K562 (cell line): Measurements from ENCODE around the gene IL5. TPM values are rescaled to one million over a fixed set of nuclear protein-coding genes. Genes with fewer than 3 reads are reported as not detected.

Source experiments
- ATAC-seq: fragments of 200-7000 bp; cut with Tn5 transposase; 3 replicates; pipeline ENCODE4 v1.9.1; 2020; ENCODE audit warnings: moderate library complexity
- BruUV-seq: library from RNA; stranded (reverse); fragments of 400-500 nt; replicated peaks from 2 replicates; lab custom pipeline; 2021; lab: Mats Ljungman, UMichigan
- CTCF ChIA-PET: fragments of 300-600 bp; formaldehyde crosslinking; extraction: SDS; loops from one replicate; lab custom pipeline; 2021; ENCODE audit warnings: low intra/inter-chr PET ratio; lab: Yijun Ruan, JAX
- POLR2A ChIA-PET: fragments of 300-600, 350-650 bp; sonication (Branson Sonifier 250); formaldehyde crosslinking; extraction: SDS; loops from one replicate; lab custom pipeline; 2021; ENCODE audit warnings: antibody characterized with exemption, inconsistent platforms; lab: Yijun Ruan, JAX
- DNase-seq, 4 experiments: peaks; one replicate each; pipeline versions ENCODE4 v3.0.0 to v3.0.0-alpha.2; 2011 to 2018; ENCODE audit warnings: low spot score in 3 of 4, mixed read lengths in 3 of 4; ENCODE audit errors: extremely low read depth in 1 of 4
- FAIRE-seq: peaks from 2 replicates; lab custom pipeline; 2011; peaks lifted over from hg19 to GRCh38; lab: Jason Lieb, UNC
- H2AFZ ChIP-seq: 2 replicates; pipeline ENCODE4 v1.6.0; 2011; ENCODE audit warnings: low read depth, low read length, control low read depth, inconsistent platforms
- H3K27ac ChIP-seq: fragments of 200-600 bp; 3 replicates; pipeline ENCODE4 v1.8.0; 2011; ENCODE audit warnings: low read depth, mild to moderate bottlenecking, control low read depth, inconsistent platforms, low read length, moderate library complexity, mixed read lengths; ENCODE audit errors: extremely low read depth
- H3K27me3 ChIP-seq, 2 experiments: fragments of 300-600 bp in 1 of 2; 2 replicates in 1 of 2; 3 replicates in 1 of 2; pipeline versions ENCODE4 v1.6.0 to v1.8.0; 2011; ENCODE audit warnings: inconsistent platforms in 2 of 2, low read length in 2 of 2, mild to moderate bottlenecking in 1 of 2, mixed read lengths in 1 of 2, moderate library complexity in 1 of 2; ENCODE audit not compliant: control insufficient read depth in 2 of 2, insufficient read depth in 2 of 2
- H3K36me3 ChIP-seq: fragments of 300-600 bp; 3 replicates; pipeline ENCODE4 v1.8.0; 2011; ENCODE audit warnings: mild to moderate bottlenecking, low read length, inconsistent platforms; ENCODE audit not compliant: control insufficient read depth, insufficient read depth
- H3K4me1 ChIP-seq, 2 experiments: fragments of 200-600 bp in 1 of 2; replicated peaks in 1 of 2; 2 replicates in 1 of 2; 3 replicates in 1 of 2; pipeline versions ENCODE4 v1.5.1 to v1.8.0; 2011; ENCODE audit warnings: inconsistent platforms in 2 of 2, low read length in 2 of 2, mild to moderate bottlenecking in 1 of 2, mixed read lengths in 1 of 2, moderate library complexity in 1 of 2; ENCODE audit not compliant: control insufficient read depth in 2 of 2, insufficient read depth in 2 of 2
- H3K4me2 ChIP-seq: 2 replicates; pipeline ENCODE4 v1.6.1; 2011; ENCODE audit warnings: low read length, control low read depth, inconsistent platforms, mixed read lengths; ENCODE audit not compliant: insufficient read depth
- H3K4me3 ChIP-seq: fragments of 200-600 bp; sonication (generic), shearing (Covaris generic); 2 replicates; pipeline ENCODE4 v1.5.1; 2016; ENCODE audit warnings: control low read depth, inconsistent platforms
- H3K79me2 ChIP-seq: fragments of 200-600 bp; 3 replicates; pipeline ENCODE4 v1.8.0; 2011; ENCODE audit warnings: low read length, inconsistent platforms; ENCODE audit not compliant: control insufficient read depth, insufficient read depth
- H3K9ac ChIP-seq, 2 experiments: 2 replicates each; pipeline versions ENCODE4 v1.6.0 to v1.6.1; 2011; ENCODE audit warnings: low read depth in 2 of 2, low read length in 2 of 2, control low read depth in 1 of 2, inconsistent platforms in 1 of 2, mild to moderate bottlenecking in 1 of 2, mixed read lengths in 1 of 2; ENCODE audit not compliant: insufficient read depth in 1 of 2
- H3K9me1 ChIP-seq: one replicate; pipeline ENCODE4 v1.6.0; 2011; ENCODE audit warnings: inconsistent platforms, mild to moderate bottlenecking, low read length, moderate library complexity; ENCODE audit not compliant: control insufficient read depth, insufficient read depth
- H3K9me3 ChIP-seq: replicated peaks from 2 replicates; pipeline ENCODE4 v1.5.1; 2011; ENCODE audit warnings: low read depth, low read length, inconsistent platforms; ENCODE audit not compliant: control insufficient read depth, insufficient read depth
- H4K20me1 ChIP-seq: replicated peaks from 2 replicates; pipeline ENCODE4 v1.6.1; 2011; ENCODE audit warnings: low read length, inconsistent platforms, mixed read lengths; ENCODE audit not compliant: control insufficient read depth, insufficient read depth
- ARNT ChIP-seq, 2 experiments: fragments of 450-650 bp; IDR thresholded peaks; 2 replicates each; pipeline ENCODE4 v1.6.1; 2016; ENCODE audit warnings: mild to moderate bottlenecking in 1 of 2
- CCAR2 ChIP-seq: fragments of 200-400 bp; formaldehyde crosslinking; IDR thresholded peaks from 2 replicates; pipeline ENCODE4 v1.6.1; 2017; ENCODE audit warnings: mild to moderate bottlenecking, low read depth, low read length
- KDM2B ChIP-seq: fragments of 250-450 bp; sonication (Bioruptor Pico); IDR thresholded peaks from 2 replicates; pipeline ENCODE4 v1.8.0; 2021; ENCODE audit warnings: mild to moderate bottlenecking, moderate library complexity
- KLF1 ChIP-seq: fragments of 450-650 bp; IDR thresholded peaks from 2 replicates; pipeline ENCODE4 v1.6.1; 2016; ENCODE audit warnings: missing genetic modification characterization, missing compliant biosample characterization
- MTA2 ChIP-seq: fragments of 450-650 bp; IDR thresholded peaks from 2 replicates; pipeline ENCODE4 v1.6.1; 2016; ENCODE audit warnings: low read depth
- NCOA1 ChIP-seq: fragments of 450-650 bp; IDR thresholded peaks from 2 replicates; pipeline ENCODE4 v1.6.1; 2016; ENCODE audit warnings: low read depth
- SMC3 ChIP-seq: conservative IDR thresholded peaks from 2 replicates; pipeline ENCODE4 v1.6.1; 2011; ENCODE audit warnings: low read depth, low read length, improper control_type of control experiment; ENCODE audit not compliant: insufficient read depth
- TBL1XR1 ChIP-seq, 2 experiments: IDR thresholded peaks; 2 replicates each; pipeline ENCODE4 v1.6.1; 2012; ENCODE audit warnings: improper control_type of control experiment in 2 of 2, low read length in 2 of 2, mild to moderate bottlenecking in 1 of 2
- TCF3 ChIP-seq: sonication (generic); formaldehyde crosslinking; IDR thresholded peaks from 2 replicates; pipeline ENCODE4 v1.4.0; 2020; ENCODE audit warnings: mild to moderate bottlenecking, missing genetic modification reagents
- YY1 ChIP-seq, 3 experiments: IDR thresholded peaks; 2 replicates each; pipeline ENCODE4 v1.6.1; 2011; ENCODE audit warnings: low read length in 2 of 3, mild to moderate bottlenecking in 2 of 3, moderate library complexity in 2 of 3, borderline replicate concordance in 1 of 3, control low read depth in 1 of 3, low read depth in 1 of 3; ENCODE audit not compliant: insufficient read depth in 3 of 3, insufficient replicate concordance in 2 of 3, control insufficient read depth in 1 of 3, insufficient read length in 1 of 3; ENCODE audit errors: extremely low read depth in 1 of 3
- ZC3H4 ChIP-seq: sonication (generic); formaldehyde crosslinking; IDR thresholded peaks from 2 replicates; pipeline ENCODE4 v1.9.0; 2021; ENCODE audit warnings: missing genetic modification reagents, borderline replicate concordance
- ZNF551 ChIP-seq: fragments of 250-450 bp; sonication (Bioruptor Pico); IDR thresholded peaks from 2 replicates; pipeline ENCODE4 v1.5.0; 2021; ENCODE audit warnings: mild to moderate bottlenecking, moderate library complexity
- ZNF766 ChIP-seq: fragments of 200-800 bp; sonication (Bioruptor generic); conservative IDR thresholded peaks from 2 replicates; pipeline ENCODE4 v1.6.1; 2016; ENCODE audit warnings: missing genetic modification characterization, missing compliant biosample characterization
- ZNF830 ChIP-seq: fragments of 250-450 bp; sonication (Bioruptor Pico); IDR thresholded peaks from 2 replicates; pipeline ENCODE4 v1.5.0; 2021; ENCODE audit warnings: mild to moderate bottlenecking
- WGBS: fragments of 100-300 bp; shearing (Covaris generic); methylation state at CpG from one replicate; pipeline ENCODE4 v1.1.6; 2016; ENCODE audit warnings: low coverage, mixed read lengths; ENCODE audit not compliant: insufficient coverage; ENCODE audit errors: missing lambda C conversion rate; 5-methylcytosine and 5-hydroxymethylcytosine counted together
- in situ Hi-C: fragments of 300-500 bp; cut with MboI; formaldehyde crosslinking; loops from 4 replicates; pipeline ENCODE4 v1.15.0; 2018; ENCODE audit warnings: inconsistent platforms, mixed read lengths
- intact Hi-C: fragments of 100-400 bp; cut with micrococcal nuclease; formaldehyde crosslinking; loops from 2 replicates; pipeline ENCODE4 v1.14.2; 2022
- polyA plus RNA-seq, 8 experiments: library from polyadenylated mRNA; depleted of rRNA in 4 of 8; stranded (reverse) in 5 of 8; unstranded in 3 of 8; fragments of >200 nt; fragmentation: Nextera tagmentation in 2 of 8; fragmentation: Illumina TruSeq in 1 of 8; extraction: Ambion mirVana in 2 of 8; extraction: Trizol in 1 of 8; gene quantifications; 2 replicates each; pipeline versions ENCODE4 v1.2.1 to v1.2.3, GENCODE V29; 2011 to 2014; ENCODE audit warnings: inconsistent platforms in 1 of 8, missing spikeins in 1 of 8
- total RNA-seq, 7 experiments: library from RNA; depleted of rRNA in 6 of 7; stranded (reverse); fragments of >200 nt in 6 of 7; fragmentation: Illumina TruSeq in 2 of 7; extraction: Trizol in 2 of 7; gene quantifications; 2 replicates each; pipeline versions ENCODE4 v1.2.1 to v1.2.3, GENCODE V29; 2011 to 2021; ENCODE audit warnings: low replicate concordance in 1 of 7
- TF ChIP-seq, protein P1 (sequence below), 2 experiments: IDR thresholded peaks in 1 of 2; conservative IDR thresholded peaks in 1 of 2; 2 replicates each; pipeline ENCODE4 v1.6.1; 2016; ENCODE audit warnings: low read depth in 2 of 2, mild to moderate bottlenecking in 1 of 2, missing compliant biosample characterization in 1 of 2, missing genetic modification characterization in 1 of 2, moderate library complexity in 1 of 2
- TF ChIP-seq, protein P2 (sequence below): fragments of 150-350 bp; conservative IDR thresholded peaks from 2 replicates; pipeline ENCODE4 v1.6.1; 2014; ENCODE audit warnings: low read length

Gene IL5
- total and polyA plus RNA-seq, 9 of the 15 experiments (the other 6 are each of a cell fraction or from before 2014, with no cell fraction given), result 0.44 TPM; not detected in 8

DNA sequence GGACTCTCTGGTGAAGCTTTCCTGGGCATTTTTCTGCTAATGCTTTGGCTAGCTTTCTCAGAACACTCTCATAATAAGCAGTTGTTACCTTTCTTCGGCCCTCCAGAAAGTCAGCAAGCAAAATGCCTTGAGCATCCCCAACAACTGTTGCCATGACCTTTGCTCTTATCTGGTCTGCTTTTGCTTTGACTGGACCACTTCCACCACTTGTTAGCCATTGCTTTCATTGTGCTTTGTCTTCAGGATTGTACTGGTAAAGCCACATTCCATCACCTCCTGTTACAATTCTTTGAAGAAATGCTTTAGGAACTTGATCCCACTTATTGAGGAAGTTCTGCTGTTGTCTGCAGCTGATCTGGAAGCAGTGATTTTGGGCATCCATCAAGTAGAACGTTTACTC, 49.2 kb upstream of the IL5 start:
- intact Hi-C loops, result loop anchor here (5.0 kb wide), 2 partner anchors 65 to 230 kb away; no protein-coding TSS in a partner anchor
- FAIRE-seq, result no peak
- no peak for TF ChIP-seq ZNF551 (CRISPR knock-in tag)
- TF ChIP-seq SMC3, result no peak
- no peak for TF ChIP-seq KDM2B (CRISPR knock-in tag)
- no peak for TF ChIP-seq MTA2
- TF ChIP-seq NCOA1, result no peak
- TF ChIP-seq, protein P1, sequence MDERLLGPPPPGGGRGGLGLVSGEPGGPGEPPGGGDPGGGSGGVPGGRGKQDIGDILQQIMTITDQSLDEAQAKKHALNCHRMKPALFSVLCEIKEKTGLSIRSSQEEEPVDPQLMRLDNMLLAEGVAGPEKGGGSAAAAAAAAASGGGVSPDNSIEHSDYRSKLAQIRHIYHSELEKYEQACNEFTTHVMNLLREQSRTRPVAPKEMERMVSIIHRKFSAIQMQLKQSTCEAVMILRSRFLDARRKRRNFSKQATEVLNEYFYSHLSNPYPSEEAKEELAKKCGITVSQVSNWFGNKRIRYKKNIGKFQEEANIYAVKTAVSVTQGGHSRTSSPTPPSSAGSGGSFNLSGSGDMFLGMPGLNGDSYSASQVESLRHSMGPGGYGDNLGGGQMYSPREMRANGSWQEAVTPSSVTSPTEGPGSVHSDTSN (CRISPR knock-in tag; IDR thresholded peaks at IDR 0.05; ENCODE audit: low read depth), result no peak
- TF ChIP-seq, protein P1 (tag; conservative IDR thresholded peaks at IDR 0.05; ENCODE audit: low read depth), result no peak
- TF ChIP-seq ZNF830 (CRISPR knock-in tag), result no peak
- no peak for TF ChIP-seq KLF1 (tag)
- TF ChIP-seq ZC3H4 (CRISPR knock-in tag), result no peak
- TF ChIP-seq, protein P2, sequence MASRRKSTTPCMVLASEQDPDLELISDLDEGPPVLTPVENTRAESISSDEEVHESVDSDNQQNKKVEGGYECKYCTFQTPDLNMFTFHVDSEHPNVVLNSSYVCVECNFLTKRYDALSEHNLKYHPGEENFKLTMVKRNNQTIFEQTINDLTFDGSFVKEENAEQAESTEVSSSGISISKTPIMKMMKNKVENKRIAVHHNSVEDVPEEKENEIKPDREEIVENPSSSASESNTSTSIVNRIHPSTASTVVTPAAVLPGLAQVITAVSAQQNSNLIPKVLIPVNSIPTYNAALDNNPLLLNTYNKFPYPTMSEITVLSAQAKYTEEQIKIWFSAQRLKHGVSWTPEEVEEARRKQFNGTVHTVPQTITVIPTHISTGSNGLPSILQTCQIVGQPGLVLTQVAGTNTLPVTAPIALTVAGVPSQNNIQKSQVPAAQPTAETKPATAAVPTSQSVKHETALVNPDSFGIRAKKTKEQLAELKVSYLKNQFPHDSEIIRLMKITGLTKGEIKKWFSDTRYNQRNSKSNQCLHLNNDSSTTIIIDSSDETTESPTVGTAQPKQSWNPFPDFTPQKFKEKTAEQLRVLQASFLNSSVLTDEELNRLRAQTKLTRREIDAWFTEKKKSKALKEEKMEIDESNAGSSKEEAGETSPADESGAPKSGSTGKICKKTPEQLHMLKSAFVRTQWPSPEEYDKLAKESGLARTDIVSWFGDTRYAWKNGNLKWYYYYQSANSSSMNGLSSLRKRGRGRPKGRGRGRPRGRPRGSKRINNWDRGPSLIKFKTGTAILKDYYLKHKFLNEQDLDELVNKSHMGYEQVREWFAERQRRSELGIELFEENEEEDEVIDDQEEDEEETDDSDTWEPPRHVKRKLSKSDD, result no peak
- no peak for TF ChIP-seq ARNT (IDR thresholded peaks at IDR 0.05)
- no peak for TF ChIP-seq ZNF766 (CRISPR knock-in tag)
- TF ChIP-seq TCF3, result no peak
- TF ChIP-seq CCAR2, result no peak
- TF ChIP-seq TBL1XR1 (IDR thresholded peaks at IDR 0.05; ENCODE audit: low read length in 2 of 2), result no peak
- TF ChIP-seq YY1 (IDR thresholded peaks at IDR 0.05; ENCODE audit: borderline replicate concordance in 1 of 3, control insufficient read depth in 1 of 3, extremely low read depth in 1 of 3, insufficient read depth in 3 of 3, insufficient read length in 1 of 3, insufficient replicate concordance in 2 of 3, low read depth in 1 of 3, low read length in 2 of 3), result no peak

More for the DNA sequence above, 49.2 kb upstream of the IL5 start:
- Histone ChIP-seq H3K36me3 (peaks cover 91% of the 10 kb centered on the region), H3K9me3 (no peaks in the 10 kb centered on the region), H3K27ac (no peak overlapping the region), H2AFZ (no peak overlapping the region), H3K4me3 (no peak overlapping the region), H3K4me2 (no peak overlapping the region), H3K9me1 (no peaks in the 10 kb centered on the region), H3K27me3 (no peaks in the 10 kb centered on the region), H3K4me1 (no peaks in the 10 kb centered on the region), H4K20me1 (no peaks in the 10 kb centered on the region), H3K9ac (no peak overlapping the region), H3K79me2 (no peaks in the 10 kb centered on the region)
- in situ Hi-C loops, result no loop called here
- ATAC-seq (no peak), DNase-seq (no peak)
- BruUV-seq, result no TSS peak
- ChIA-PET CTCF (no interaction called here), POLR2A (no interaction called here)
- 56% methylated on average over 2 of the region's 2 CpGs for WGBS
